OCI-LY7 (cell line): ENCODE results near the gene DNAJC11. TPM values are rescaled to one million over a fixed set of nuclear protein-coding genes. Genes with fewer than 3 reads are reported as not detected.

Source experiments
- BruUV-seq: library from RNA; stranded (reverse); fragments of 400-500 nt; replicated peaks from 2 replicates; lab custom pipeline; 2021; lab: Mats Ljungman, UMichigan
- CTCF ChIA-PET: fragments of 300-600 bp; sonication (Branson Sonifier 250); formaldehyde crosslinking; loops from one replicate; lab custom pipeline; 2022; ENCODE audit warnings: antibody characterized with exemption; ENCODE audit not compliant: unreplicated experiment; lab: Charles Lee
- POLR2A ChIA-PET: fragments of 300-600 bp; sonication (Branson Sonifier 250); formaldehyde crosslinking; loops from one replicate; lab custom pipeline; 2022; ENCODE audit warnings: antibody characterized with exemption; lab: Charles Lee
- DNase-seq: peaks from one replicate; pipeline ENCODE4 v3.0.0-alpha.2; 2015; ENCODE audit warnings: low spot score
- H2AFZ ChIP-seq: fragments of 200-600 bp; sonication (generic), shearing (Covaris generic); 2 replicates; pipeline ENCODE4 v1.6.1; 2014; ENCODE audit warnings: mild to moderate bottlenecking, antibody characterized with exemption, low read length, moderate library complexity
- H3K27ac ChIP-seq: fragments of 200-600 bp; sonication (generic); 2 replicates; pipeline ENCODE4 v1.5.1; 2014; ENCODE audit warnings: mixed run types, low read depth, mild to moderate bottlenecking, moderate library complexity, low read length, inconsistent platforms; ENCODE audit not compliant: poor library complexity, severe bottlenecking
- H3K36me3 ChIP-seq: fragments of 200-600 bp; sonication (generic); 2 replicates; pipeline ENCODE4 v1.6.1; 2014; ENCODE audit warnings: mild to moderate bottlenecking, antibody characterized with exemption, low read length, moderate library complexity, mixed read lengths; ENCODE audit not compliant: insufficient read depth
- H3K4me1 ChIP-seq: fragments of 200-600 bp; sonication (generic); 2 replicates; pipeline ENCODE4 v1.5.1; 2014; ENCODE audit warnings: mild to moderate bottlenecking, low read length; ENCODE audit not compliant: insufficient read depth, poor library complexity, severe bottlenecking
- H3K4me2 ChIP-seq: fragments of 200-600 bp; sonication (generic); 2 replicates; pipeline ENCODE4 v1.6.1; 2014; ENCODE audit warnings: mild to moderate bottlenecking, low read length
- H3K4me3 ChIP-seq: fragments of 200-600 bp; sonication (generic); 2 replicates; pipeline ENCODE4 v1.5.1; 2014; ENCODE audit warnings: mild to moderate bottlenecking, low read depth, low read length; ENCODE audit not compliant: poor library complexity, severe bottlenecking
- H3K79me2 ChIP-seq: fragments of 200-600 bp; sonication (generic); 2 replicates; pipeline ENCODE4 v1.6.1; 2016; ENCODE audit warnings: low read depth, mild to moderate bottlenecking, low read length, moderate library complexity, mixed read lengths; ENCODE audit not compliant: insufficient read depth
- H3K9me2 ChIP-seq: fragments of 200-600 bp; sonication (generic); 2 replicates; pipeline ENCODE4 v1.6.1; 2016; ENCODE audit warnings: mild to moderate bottlenecking, low read length, mixed read lengths; ENCODE audit not compliant: insufficient read depth
- H3K9me3 ChIP-seq: fragments of 200-600 bp; sonication (generic); 2 replicates; pipeline ENCODE4 v1.6.1; 2014; ENCODE audit warnings: mild to moderate bottlenecking, mixed run types, low read length, mixed read lengths
- H4K20me1 ChIP-seq: fragments of 200-600 bp; sonication (generic); 2 replicates; pipeline ENCODE4 v1.6.1; 2014; ENCODE audit warnings: mild to moderate bottlenecking, antibody characterized with exemption, low read length, moderate library complexity, mixed read lengths; ENCODE audit not compliant: insufficient read depth
- EZH2phosphoT487 ChIP-seq: fragments of 200-600 bp; sonication (generic); IDR thresholded peaks from 2 replicates; pipeline ENCODE4 v1.6.1; 2018; ENCODE audit warnings: low read depth, borderline replicate concordance, mild to moderate bottlenecking, mixed run types, antibody characterized with exemption, low read length, moderate library complexity, mixed read lengths
- intact Hi-C: fragments of 100-400 bp; cut with micrococcal nuclease; formaldehyde crosslinking; loops from one replicate; pipeline ENCODE4 v1.10.0; 2022; ENCODE audit not compliant: unreplicated experiment
- total RNA-seq, 2 experiments: library from RNA; depleted of rRNA in 1 of 2; stranded (reverse); fragments of >200 nt in 1 of 2; shearing (Covaris generic) in 1 of 2; gene quantifications; 2 replicates each; pipeline ENCODE4 v1.2.3, GENCODE V29; 2014 to 2022
- TF ChIP-seq, protein P1 (sequence below): fragments of 200-600 bp; sonication (generic); conservative IDR thresholded peaks from 2 replicates; pipeline ENCODE4 v1.5.1; 2014; ENCODE audit warnings: mild to moderate bottlenecking, antibody characterized with exemption, low read length, moderate library complexity, mixed read lengths

The DNAJC11 gene
- total RNA-seq, 2 experiments from 2014 or later: 31.0 to 65.6 TPM

DNA sequence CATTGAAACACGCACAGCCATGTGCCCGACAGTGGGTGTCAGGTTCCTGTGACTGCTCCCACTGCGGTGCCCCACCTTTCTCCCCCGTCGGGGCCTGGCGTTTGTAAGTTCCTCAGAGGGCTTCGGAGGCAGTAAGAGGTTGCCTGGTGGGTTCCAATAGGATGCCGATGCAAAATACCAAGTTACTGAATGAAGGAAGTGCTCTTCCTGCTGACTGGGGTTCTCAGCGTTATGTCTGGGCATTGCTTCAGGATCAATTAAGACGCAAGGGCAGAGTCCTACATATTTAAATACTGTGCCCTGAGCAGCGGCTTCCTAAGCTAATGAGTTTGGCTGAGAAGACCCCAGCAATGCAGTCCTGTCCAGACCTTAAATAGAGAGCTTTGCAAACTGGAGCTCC, 28.9 kb upstream of the DNAJC11 start:
- ChIA-PET CTCF (no interaction called here), POLR2A (no interaction called here)
- BruUV-seq: no TSS peak

DNA sequence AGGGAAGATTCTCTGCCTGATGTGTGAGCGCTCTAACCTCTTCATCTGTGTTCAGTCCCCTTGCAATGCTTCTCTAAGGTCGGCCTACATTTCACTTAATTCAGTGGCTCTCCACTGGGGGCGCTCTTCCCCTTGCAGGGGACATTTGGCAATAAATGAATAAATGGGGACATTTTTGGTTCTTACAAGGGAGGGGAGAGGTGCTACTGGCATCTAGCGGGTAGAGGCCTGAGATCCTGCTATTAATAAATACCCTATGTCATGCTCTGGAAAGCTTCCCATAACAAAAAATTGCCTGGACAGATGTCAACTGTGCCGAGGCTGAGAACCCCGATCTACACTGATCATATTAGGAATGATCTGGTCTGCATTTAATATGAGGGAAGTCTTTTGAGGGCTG, 25.9 kb upstream of the DNAJC11 start:
- Histone ChIP-seq H3K36me3 (no peaks in the 10 kb centered on the region), H3K4me1 (no peaks in the 10 kb centered on the region), H4K20me1 (no peaks in the 10 kb centered on the region), H3K4me3 (no peak overlapping the region), H2AFZ (no peak overlapping the region), H3K9me2 (no peaks in the 10 kb centered on the region), H3K9me3 (no peaks in the 10 kb centered on the region), H3K79me2 (no peaks in the 10 kb centered on the region), H3K4me2 (no peak overlapping the region), H3K27ac (no peak overlapping the region)
- DNase-seq: peak; percentile 70
- no peak for TF ChIP-seq EZH2phosphoT487
- TF ChIP-seq, protein P1, sequence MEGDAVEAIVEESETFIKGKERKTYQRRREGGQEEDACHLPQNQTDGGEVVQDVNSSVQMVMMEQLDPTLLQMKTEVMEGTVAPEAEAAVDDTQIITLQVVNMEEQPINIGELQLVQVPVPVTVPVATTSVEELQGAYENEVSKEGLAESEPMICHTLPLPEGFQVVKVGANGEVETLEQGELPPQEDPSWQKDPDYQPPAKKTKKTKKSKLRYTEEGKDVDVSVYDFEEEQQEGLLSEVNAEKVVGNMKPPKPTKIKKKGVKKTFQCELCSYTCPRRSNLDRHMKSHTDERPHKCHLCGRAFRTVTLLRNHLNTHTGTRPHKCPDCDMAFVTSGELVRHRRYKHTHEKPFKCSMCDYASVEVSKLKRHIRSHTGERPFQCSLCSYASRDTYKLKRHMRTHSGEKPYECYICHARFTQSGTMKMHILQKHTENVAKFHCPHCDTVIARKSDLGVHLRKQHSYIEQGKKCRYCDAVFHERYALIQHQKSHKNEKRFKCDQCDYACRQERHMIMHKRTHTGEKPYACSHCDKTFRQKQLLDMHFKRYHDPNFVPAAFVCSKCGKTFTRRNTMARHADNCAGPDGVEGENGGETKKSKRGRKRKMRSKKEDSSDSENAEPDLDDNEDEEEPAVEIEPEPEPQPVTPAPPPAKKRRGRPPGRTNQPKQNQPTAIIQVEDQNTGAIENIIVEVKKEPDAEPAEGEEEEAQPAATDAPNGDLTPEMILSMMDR: peak; percentile 98
- intact Hi-C loops: loop anchor here (1.0 to 5.0 kb wide), 2 partner anchors 55 to 163 kb away; no protein-coding TSS in a partner anchor
- POLR2A ChIA-PET: no interaction called here
- BruUV-seq: no TSS peak
- CTCF ChIA-PET: no interaction called here

More for the DNA sequence above, 28.9 kb upstream of the DNAJC11 start:
- H3K4me3 ChIP-seq: no peak overlapping the region
- H3K36me3 ChIP-seq: no peaks in the 10 kb centered on the region
- TF ChIP-seq, protein P1: no peak
- TF ChIP-seq EZH2phosphoT487: no peak
- H3K9me2 ChIP-seq: no peaks in the 10 kb centered on the region
- intact Hi-C loops: no loop called here
- no peak overlapping the region for H3K4me2 ChIP-seq
- no peaks in the 10 kb centered on the region for H3K4me1 ChIP-seq
- DNase-seq: no peak
- H3K27ac ChIP-seq: no peak overlapping the region
- no peaks in the 10 kb centered on the region for H4K20me1 ChIP-seq
- no peaks in the 10 kb centered on the region for H3K79me2 ChIP-seq
- H2AFZ ChIP-seq: no peak overlapping the region
- no peaks in the 10 kb centered on the region for H3K9me3 ChIP-seq

DNA sequence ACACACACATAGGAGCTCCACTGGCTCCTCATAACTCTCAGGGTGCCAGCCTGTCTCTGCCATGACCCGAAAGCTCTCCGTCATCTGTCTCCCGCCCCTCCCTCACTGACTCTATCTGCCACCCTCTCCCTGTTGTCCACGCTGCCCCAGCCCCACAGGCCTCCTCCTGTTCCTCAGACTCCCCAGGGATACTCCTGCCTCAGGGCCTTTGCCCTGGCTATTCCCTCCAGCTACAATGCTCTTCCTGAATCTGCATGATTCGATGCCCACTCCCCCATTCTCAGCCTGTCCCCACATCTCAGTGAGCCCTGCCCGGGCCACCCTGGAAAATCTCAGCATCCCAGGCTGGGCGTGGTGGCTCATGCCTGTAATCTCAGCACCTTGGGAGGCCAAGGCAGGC, 24.6 kb upstream of the DNAJC11 start:
- CTCF ChIA-PET: interaction anchor here (0.6 kb wide), 2 partner anchors 59 to 367 kb away, joined by 3 to 4 read pairs; partner anchors contain the start of gene CAMTA1
- TF ChIP-seq, protein P1: no peak
- no peak for TF ChIP-seq EZH2phosphoT487
- BruUV-seq: no TSS peak
- Histone ChIP-seq H3K9me3 (no peaks in the 10 kb centered on the region), H3K4me2 (no peak overlapping the region), H3K4me1 (no peaks in the 10 kb centered on the region), H3K36me3 (no peaks in the 10 kb centered on the region), H3K79me2 (no peaks in the 10 kb centered on the region), H3K9me2 (no peaks in the 10 kb centered on the region), H3K4me3 (no peak overlapping the region), H4K20me1 (no peaks in the 10 kb centered on the region), H3K27ac (no peak overlapping the region), H2AFZ (no peak overlapping the region)
- intact Hi-C loops: loop anchor here (5.0 kb wide), 1 partner anchor 56 kb away; no protein-coding TSS in a partner anchor
- POLR2A ChIA-PET: interaction anchor here (0.6 kb wide), 1 partner anchor 51 kb away, joined by 4 read pairs; no protein-coding TSS in a partner anchor
- DNase-seq: no peak
